ENCODE results near the gene EXOSC1.
"Not testable (repeated sequence)": the region's sequence is repeated elsewhere in the genome, so short reads cannot be mapped to it uniquely, and the experiment has no call there.

EXOSC1 gene

DNA sequence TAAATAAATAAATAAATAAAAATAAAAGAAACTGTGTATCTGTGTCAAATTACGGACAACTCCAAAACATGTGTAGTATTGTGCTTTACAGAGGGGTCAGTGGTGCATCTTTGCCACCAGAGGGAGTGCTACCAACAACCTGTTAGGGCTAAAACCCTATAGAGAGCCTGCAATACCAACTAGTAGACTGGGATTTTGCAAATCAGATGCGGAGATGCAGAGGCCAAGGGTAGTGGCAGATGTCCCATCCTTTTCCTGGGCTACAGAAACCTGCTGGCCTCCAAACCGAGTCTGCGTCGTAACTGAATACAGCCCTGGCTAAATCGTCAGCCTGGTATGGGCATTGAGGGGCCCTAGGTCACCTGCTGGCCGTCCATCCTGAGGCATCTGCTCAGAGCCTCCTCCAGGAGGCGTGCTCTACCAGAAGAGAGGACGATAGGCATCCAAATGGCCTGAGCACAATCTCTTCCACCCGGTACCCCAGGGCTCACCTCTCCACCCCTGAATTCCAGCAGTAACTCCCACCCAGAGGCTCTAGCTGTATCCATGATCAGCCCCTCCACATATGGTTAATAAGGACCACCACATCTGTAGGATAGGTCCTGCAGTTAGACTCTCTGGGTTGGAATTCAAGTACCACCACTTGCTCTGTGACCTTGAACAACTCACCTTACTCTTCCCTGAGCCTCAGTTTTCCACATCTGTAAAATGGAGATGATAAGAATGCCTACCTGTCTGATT lies 38.4 kb downstream of the EXOSC1 start:
- DNase-seq, result peak; percentile 51

- not testable (repeated sequence) for DNase-seq
Observed at GRCh38 chr10:97406483-97406882, 39.3 kb downstream of the EXOSC1 start.

DNA sequence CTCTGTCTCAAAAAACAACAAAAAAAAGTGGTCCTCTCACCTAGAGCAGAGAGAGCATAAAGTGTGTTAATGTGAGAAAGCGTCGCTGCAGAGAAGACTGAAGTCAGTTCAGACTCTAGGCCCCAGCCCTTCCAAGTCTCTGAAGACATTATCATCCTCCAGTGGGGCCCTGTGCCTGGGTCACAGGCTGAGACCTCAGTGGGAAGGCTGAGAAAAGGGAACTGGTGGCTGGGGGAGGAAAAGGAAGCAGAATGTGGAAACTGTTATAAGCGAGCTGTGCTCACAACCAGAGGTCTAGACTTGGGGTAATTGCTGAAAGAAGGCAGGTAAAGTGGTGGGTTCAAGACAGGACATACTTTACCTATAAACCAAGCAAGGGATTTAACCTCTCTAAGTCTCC lies 39.7 kb downstream of the EXOSC1 start:
- no peak for DNase-seq

DNA sequence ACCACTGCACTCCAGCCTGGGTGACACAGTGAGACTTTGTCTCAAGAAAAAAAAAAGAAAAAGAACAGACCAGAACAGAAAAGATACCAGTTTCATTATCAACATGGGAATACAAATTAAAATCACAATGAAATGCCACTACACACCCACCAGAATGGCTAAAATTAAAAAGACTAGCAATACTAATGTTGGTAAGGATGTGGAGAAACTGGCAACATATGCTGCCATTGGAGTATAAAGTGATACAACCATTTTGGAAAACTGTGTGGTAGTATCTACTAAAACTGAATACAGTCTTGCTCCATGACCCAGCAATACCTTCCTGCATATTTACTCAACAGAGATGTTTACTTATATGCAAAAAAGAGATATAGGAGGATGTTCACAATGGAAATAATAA lies 41.8 kb downstream of the EXOSC1 start:
- DNase-seq, result no peak

- no peak for DNase-seq
Observed at GRCh38 chr10:97401455-97401919, 44.3 kb downstream of the EXOSC1 start.

GRCh38 chr10:97400665-97401454 lies 44.9 kb downstream of the EXOSC1 start, which contains the start of gene RRP12:
Gene RRP12, minus strand, starts transcription at chr10:97401340. Its CDS starts 109 bp downstream, at chr10:97401231.
- DNase-seq, result peak; percentile 76

DNA sequence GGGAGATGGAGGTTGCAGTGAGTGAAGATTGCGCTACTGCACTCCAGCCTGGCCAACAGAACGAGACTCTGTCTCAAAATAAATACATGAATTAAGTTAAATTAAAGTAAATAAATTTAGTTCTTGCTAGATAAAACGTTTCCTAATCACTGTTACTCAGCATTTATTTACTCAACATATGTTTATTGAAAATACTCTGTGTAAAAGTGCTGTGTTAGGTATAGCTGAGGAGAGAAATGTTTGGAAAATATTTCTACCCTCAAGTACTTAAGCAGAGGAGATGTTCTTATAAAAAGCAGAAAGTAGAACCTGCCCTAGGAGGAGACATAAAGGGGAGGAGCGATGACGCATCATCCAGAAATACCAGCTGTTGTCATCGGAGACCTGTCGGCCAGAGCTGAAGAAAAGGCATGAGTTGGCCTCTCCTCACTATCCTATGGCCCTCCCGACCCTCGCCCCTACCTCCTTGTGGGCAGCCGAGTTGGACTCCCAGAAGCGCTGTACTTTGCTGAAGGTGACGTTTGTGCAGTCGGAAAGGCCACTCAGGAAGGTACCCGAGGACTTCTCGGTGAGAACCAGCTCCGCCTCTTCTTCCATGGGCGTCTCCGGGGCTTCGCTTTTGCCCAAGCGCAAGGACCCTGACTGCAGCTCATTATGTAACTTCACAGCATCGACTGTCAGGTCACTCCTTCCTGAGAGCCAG lies 45.8 kb downstream of the EXOSC1 start:
- no peak for DNase-seq

- no peak for DNase-seq
Observed at GRCh38 chr10:97396056-97396455, 49.8 kb downstream of the EXOSC1 start.

DNA sequence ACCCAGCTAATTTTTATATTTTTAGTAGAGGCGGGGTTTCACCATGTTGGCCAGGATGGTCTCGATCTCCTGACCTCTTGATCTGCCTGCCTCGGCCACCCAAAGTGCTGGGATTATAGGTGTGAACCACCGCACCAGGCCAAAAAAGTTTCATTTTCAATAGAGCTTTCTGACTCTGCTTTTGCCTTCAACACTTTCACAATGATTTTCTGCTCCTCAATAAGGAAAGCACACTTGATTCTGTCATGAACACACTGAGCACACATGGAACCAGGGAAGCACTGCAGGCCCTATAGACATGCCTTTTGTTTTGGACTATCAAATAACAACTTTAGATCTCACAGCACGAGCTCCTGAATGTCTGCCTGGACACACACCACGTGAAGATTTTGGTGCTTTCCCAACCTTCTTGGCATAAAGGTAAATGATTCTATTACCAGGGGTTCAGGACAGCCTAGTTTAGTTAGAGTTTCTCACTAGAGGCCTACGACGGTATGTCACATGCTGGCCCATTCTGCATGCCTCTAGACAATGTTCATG lies 52.7 kb downstream of the EXOSC1 start:
- DNase-seq, result no peak

- DNase-seq, result no peak
Observed at GRCh38 chr10:97390091-97390490, 55.7 kb downstream of the EXOSC1 start.

DNA sequence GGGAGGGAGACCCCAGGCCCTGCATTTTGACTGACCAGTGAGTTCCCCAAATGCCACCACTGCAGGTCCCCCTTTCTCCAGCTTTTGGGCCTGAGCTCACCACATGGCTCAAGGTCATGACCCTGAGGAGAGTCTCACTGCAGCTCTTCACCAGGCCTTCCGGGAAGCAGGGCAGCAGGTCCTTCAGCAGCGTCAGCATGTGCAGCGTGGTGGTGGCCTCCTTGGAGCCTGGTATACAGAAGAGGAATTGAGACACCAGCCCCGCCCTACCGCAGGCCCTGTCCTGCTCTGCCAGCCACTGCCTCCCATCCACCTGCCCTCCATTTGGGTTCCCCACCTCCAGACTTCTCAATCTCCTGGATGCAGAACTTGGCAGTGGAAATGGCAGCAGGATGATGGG lies 57.7 kb downstream of the EXOSC1 start:
- no peak for DNase-seq
